Large intestine (tissue), 3 donors: ENCODE results near the gene RAD51B. TPM values are rescaled to one million over a fixed set of nuclear protein-coding genes. Genes with fewer than 3 reads are reported as not detected.
A peak's percentile ranks its signal among the peaks of the same experiment; 100 is the strongest.

Source experiments
- DNase-seq, 2 donors: peaks; one replicate each; pipeline versions ENCODE4 v3.0.0 to v3.0.0-alpha.2; 2013
- H3K27ac ChIP-seq: one replicate; pipeline ENCODE4 v1.5.1; 2013; ENCODE audit warnings: low read length
- H3K27me3 ChIP-seq: 2 replicates; pipeline ENCODE4 v1.6.1; 2013; ENCODE audit warnings: low read length; ENCODE audit not compliant: control insufficient read depth, insufficient read depth
- H3K36me3 ChIP-seq: 2 replicates; pipeline ENCODE4 v1.6.1; 2013; ENCODE audit warnings: low read length; ENCODE audit not compliant: control insufficient read depth, insufficient read depth
- H3K4me1 ChIP-seq: one replicate; pipeline ENCODE4 v1.6.1; 2013; ENCODE audit warnings: low read length; ENCODE audit not compliant: control insufficient read depth, insufficient read depth
- H3K4me3 ChIP-seq: one replicate; pipeline ENCODE4 v1.5.1; 2013; ENCODE audit warnings: low read length
- H3K9me3 ChIP-seq: one replicate; pipeline ENCODE4 v1.6.1; 2013; ENCODE audit warnings: mild to moderate bottlenecking, low read depth, low read length, moderate library complexity; ENCODE audit not compliant: control insufficient read depth
- WGBS: methylation state at CpG from one replicate; pipeline ENCODE4 v1.1.5; 2013; ENCODE audit warnings: low lambda C conversion rate; ENCODE audit not compliant: insufficient coverage; 5-methylcytosine and 5-hydroxymethylcytosine counted together
- polyA plus RNA-seq: library from polyadenylated mRNA; unstranded; fragments of 120-200 nt; gene quantifications from one replicate; pipeline ENCODE4 v1.2.1, GENCODE V29; 2013

The RAD51B gene
- polyA plus RNA-seq, 1 donor, result 6.4 TPM

DNA sequence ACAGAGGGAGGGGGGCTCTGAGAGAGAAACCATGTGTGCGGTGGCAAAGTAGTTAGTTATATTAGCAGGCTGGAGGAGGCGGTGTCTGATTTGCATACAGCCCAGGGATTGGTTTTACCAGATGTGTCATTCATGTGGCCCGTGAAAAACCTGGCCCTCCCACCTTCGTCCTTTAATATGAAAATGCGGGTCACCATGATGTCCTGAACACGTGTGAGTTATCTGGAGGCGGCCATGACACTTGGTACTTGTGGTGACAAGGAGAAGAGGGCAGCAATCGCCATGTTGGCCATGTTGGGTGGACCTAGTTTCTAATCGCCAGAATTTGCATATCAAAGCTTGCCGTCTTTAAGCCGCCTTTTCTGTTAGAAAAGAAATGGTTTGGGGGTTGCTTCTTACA, 108.8 kb downstream of the RAD51B start:
- H3K27me3 ChIP-seq, result no peaks in the 10 kb centered on the region
- no peak for DNase-seq
- no CpG with 5 or more reads among the region's 11 CpGs for WGBS

DNA sequence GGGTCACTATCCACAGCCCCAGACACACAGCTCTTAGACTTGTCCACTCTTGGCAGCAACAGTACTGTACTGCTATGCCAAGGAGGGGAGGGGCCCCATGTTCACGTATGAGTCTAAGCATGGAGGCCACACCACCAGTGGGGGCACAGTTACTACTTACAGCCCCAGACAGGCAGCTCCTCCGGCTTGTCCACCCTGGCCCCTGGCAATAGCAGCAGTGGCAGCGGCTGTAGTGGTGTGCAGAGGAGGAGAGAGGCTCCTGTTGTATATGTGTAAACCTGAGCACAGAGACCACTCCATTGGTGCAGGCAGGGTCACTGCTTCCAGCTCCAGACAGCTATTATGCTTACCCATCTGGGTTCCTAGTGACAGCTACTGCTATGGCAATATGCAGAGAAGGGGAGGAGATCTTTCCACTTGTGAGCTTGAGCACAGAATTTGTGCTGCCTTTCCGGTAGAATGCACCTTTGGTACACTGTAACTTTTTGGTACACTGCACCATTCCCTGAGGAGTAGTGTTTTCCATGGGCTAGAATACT, 113.2 kb downstream of the RAD51B start:
- Histone ChIP-seq H3K4me1 (no peaks in the 10 kb centered on the region), H3K4me3 (no peak overlapping the region), H3K9me3 (peaks cover 13% of the 10 kb centered on the region), H3K27me3 (no peaks in the 10 kb centered on the region), H3K36me3 (no peaks in the 10 kb centered on the region), H3K27ac (no peak overlapping the region)
- no peak for DNase-seq
- no CpG with 5 or more reads among the region's 4 CpGs for WGBS

More for the DNA sequence above, 108.8 kb downstream of the RAD51B start:
- H3K4me1 ChIP-seq, result no peaks in the 10 kb centered on the region
- H3K36me3 ChIP-seq, result no peaks in the 10 kb centered on the region
- H3K9me3 ChIP-seq, result peaks cover 20% of the 10 kb centered on the region
- no peak overlapping the region for H3K4me3 ChIP-seq
- H3K27ac ChIP-seq, result no peak overlapping the region

- peaks cover 13% of the 10 kb centered on the region for H3K9me3 ChIP-seq
- no peaks in the 10 kb centered on the region for H3K4me1 ChIP-seq
- no peak for DNase-seq
- H3K27me3 ChIP-seq, result no peaks in the 10 kb centered on the region
- no peak overlapping the region for H3K4me3 ChIP-seq
- no peak overlapping the region for H3K27ac ChIP-seq
- no peaks in the 10 kb centered on the region for H3K36me3 ChIP-seq
Observed at GRCh38 chr14:67933266-67933665, 113.7 kb downstream of the RAD51B start.

- no peaks in the 10 kb centered on the region for H3K4me1 ChIP-seq
- DNase-seq, result peak; percentile 59 to 79
- WGBS, result 40% methylated on average over 1 of the region's 1 CpG
Observed at GRCh38 chr14:67934087-67934486, 114.5 kb downstream of the RAD51B start.

DNA sequence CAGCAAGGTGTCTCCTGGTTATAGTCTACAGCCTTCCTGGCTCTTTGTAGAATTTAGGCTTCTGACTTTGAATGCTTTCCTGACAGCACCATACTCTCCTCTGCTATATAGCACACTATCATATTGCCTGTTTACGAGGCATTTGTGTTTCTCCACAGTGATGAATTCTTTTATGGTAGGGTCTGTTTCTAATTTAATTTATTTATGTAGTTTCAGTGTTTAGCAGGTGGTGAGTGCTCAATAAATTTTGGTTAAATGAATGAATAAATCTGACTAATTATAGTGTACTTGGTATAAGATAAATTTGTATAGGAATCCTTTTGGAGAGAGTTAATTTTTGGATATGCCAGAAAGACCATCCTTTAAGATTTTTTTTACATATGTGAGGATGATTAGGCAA, 115.3 kb downstream of the RAD51B start:
- no peaks in the 10 kb centered on the region for H3K27me3 ChIP-seq
- no peak overlapping the region for H3K27ac ChIP-seq
- no CpG with 5 or more reads among the region's 1 CpG for WGBS
- no peak overlapping the region for H3K4me3 ChIP-seq
- no peaks in the 10 kb centered on the region for H3K4me1 ChIP-seq
- H3K9me3 ChIP-seq, result peaks cover 13% of the 10 kb centered on the region
- H3K36me3 ChIP-seq, result no peaks in the 10 kb centered on the region
- no peak for DNase-seq

More at GRCh38 chr14:67934087-67934486, 114.5 kb downstream of the RAD51B start:
- Histone ChIP-seq H3K36me3 (no peaks in the 10 kb centered on the region), H3K27me3 (no peaks in the 10 kb centered on the region), H3K27ac (no peak overlapping the region), H3K4me3 (no peak overlapping the region), H3K9me3 (peaks cover 13% of the 10 kb centered on the region)

DNA sequence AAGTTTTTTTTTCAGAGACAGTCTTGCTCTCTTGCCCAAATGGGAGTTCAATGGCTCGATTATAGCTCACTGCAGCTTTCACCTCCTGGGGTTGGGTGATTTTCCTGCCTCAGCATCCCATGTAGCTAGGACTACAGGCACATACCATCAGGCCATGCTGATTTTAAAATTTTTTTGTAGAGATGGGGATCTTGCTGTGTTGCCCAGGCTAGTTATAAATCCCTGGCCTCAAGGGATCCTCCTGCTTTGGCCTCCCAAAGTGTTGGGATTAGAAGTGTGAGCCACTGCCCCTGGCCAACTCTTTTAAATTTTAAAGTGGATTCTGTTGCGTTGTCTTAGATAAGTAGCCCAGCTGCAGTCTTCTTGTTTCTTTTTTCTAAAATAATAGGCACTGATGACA, 115.8 kb downstream of the RAD51B start:
- Histone ChIP-seq H3K4me3 (no peak overlapping the region), H3K27ac (no peak overlapping the region), H3K4me1 (no peaks in the 10 kb centered on the region), H3K9me3 (peaks cover 9% of the 10 kb centered on the region), H3K36me3 (no peaks in the 10 kb centered on the region), H3K27me3 (no peaks in the 10 kb centered on the region)
- no peak for DNase-seq
- WGBS, result no CpG with 5 or more reads among the region's 2 CpGs

- Histone ChIP-seq H3K36me3 (no peaks in the 10 kb centered on the region), H3K9me3 (no peaks in the 10 kb centered on the region), H3K27ac (no peak overlapping the region), H3K4me3 (no peak overlapping the region), H3K27me3 (no peaks in the 10 kb centered on the region), H3K4me1 (peaks cover 10% of the 10 kb centered on the region)
- no peak for DNase-seq
- 100% methylated on average over 1 of the region's 2 CpGs for WGBS
Observed at GRCh38 chr14:67938071-67938470, 118.5 kb downstream of the RAD51B start.

GRCh38 chr14:67940486-67941455, 121.2 kb downstream of the RAD51B start:
- H3K9me3 ChIP-seq, result no peaks in the 10 kb centered on the region
- DNase-seq, result no peak
- H3K36me3 ChIP-seq, result no peaks in the 10 kb centered on the region
- no peaks in the 10 kb centered on the region for H3K27me3 ChIP-seq
- H3K27ac ChIP-seq, result peak overlapping the region; percentile 27
- peaks cover 10% of the 10 kb centered on the region for H3K4me1 ChIP-seq
- 50% methylated on average over 2 of the region's 4 CpGs for WGBS
- no peak overlapping the region for H3K4me3 ChIP-seq

DNA sequence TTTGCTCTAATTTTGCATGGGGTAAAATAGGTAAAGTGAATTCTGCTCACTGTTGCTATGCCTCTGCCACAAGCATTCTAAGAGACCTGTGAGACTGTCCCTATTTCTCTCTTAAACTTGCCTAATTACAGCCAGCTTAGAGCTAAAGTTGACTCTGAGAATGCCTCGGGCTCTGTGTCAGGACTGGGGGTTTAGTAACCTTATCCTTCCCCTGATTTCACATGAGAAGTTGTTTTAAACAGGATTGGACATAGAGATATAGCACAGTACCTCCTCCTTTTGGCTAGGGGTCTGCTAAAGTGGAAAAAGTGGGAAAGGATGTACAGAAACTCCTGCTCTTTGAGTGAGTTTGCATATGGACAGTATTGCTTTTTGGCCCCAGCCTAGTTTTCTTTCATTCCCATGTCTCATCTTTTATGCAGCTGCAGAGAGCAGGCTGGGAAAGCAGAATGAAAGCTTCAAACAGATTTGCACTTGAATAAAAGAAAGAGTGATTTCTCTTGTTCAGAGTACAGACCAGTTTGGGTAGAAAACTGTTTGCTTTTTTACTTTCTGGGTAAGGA, 122.0 kb downstream of the RAD51B start:
- no peak overlapping the region for H3K4me3 ChIP-seq
- peak overlapping the region; percentile 27 for H3K27ac ChIP-seq
- no peaks in the 10 kb centered on the region for H3K27me3 ChIP-seq
- H3K9me3 ChIP-seq, result no peaks in the 10 kb centered on the region
- H3K4me1 ChIP-seq, result peaks cover 10% of the 10 kb centered on the region
- peak in 1 of 2 donors; percentile 35 for DNase-seq
- no peaks in the 10 kb centered on the region for H3K36me3 ChIP-seq
- no CpG with 5 or more reads among the region's 1 CpG for WGBS

GRCh38 chr14:67942080-67942710, 122.6 kb downstream of the RAD51B start:
- DNase-seq, result no peak
- Histone ChIP-seq H3K27ac (peak overlapping the region; percentile 27), H3K27me3 (no peaks in the 10 kb centered on the region), H3K36me3 (no peaks in the 10 kb centered on the region), H3K9me3 (no peaks in the 10 kb centered on the region), H3K4me1 (peaks cover 10% of the 10 kb centered on the region), H3K4me3 (no peak overlapping the region)
- WGBS, result 78% methylated on average over 4 of the region's 4 CpGs
